ENCODE measurements around the gene ACTN2.

The ACTN2 gene

GRCh38 chr1:236774926-236775325 is 88.6 kb downstream of the ACTN2 start:
- peak; percentile 43 for DNase-seq (ENCODE audit: low read depth)

DNA sequence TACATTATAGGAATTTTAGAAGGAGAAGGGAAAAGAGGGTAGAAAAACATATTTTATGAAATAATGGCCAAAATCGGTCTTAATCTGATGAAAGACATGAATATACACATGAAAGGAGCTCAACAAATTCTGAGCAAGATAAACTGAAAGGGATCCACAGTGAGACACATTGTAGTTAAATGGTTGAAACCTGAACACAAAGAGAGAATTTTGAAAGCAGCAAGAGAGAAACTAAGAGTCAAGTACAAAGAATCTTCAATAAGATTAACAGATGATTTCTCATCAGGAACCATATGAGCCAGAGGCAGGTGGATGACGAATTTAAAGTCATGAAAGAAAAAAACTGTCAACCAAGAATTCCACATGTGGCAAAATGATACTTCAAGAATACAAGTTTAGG is 93.0 kb downstream of the ACTN2 start:
- DNase-seq (ENCODE audit: low read depth), result no peak

GRCh38 chr1:236785477-236785876 is 99.2 kb downstream of the ACTN2 start:
- no peak for DNase-seq (ENCODE audit: low read depth)

- no peak for DNase-seq (ENCODE audit: low read depth)
These were observed 100.2 kb downstream of the ACTN2 start for GRCh38 chr1:236786453-236786852.

- no peak for DNase-seq (ENCODE audit: low read depth)
These were observed 108.3 kb downstream of the ACTN2 start for GRCh38 chr1:236794585-236795034.

DNA sequence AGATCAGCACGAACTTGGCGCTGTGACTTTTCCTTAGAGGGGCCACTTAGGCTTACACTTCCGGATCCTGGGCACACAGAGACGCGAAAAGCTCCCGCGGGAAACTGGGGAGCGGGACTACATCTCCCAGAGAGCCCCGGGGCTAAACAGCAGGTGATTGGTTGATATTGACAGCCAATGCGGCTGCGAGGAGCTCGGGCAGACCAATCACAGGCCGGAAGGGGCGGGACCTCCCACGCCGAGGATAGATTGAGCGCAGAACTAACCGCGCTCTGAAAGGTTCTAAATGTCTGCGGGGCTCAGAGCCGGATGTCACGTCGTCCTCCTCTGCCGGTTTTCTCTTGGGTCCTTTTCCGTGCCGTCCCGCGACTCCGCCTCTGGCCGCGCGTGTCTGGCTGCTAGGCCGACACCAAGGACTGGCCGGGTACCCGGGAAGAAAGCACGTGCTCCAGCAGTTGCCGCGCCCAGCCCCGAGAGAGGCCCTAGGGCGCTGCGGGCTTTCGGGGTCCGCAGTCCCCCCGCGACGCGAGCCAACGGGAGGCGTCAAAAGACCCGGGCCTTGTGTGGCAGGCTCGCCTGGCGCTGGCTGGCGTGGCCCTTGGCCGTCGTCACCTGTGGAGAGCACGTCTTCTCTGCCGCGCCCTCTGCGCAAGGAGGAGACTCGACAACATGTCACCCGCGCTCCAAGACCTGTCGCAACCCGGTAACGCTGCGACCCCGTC is 108.9 kb downstream of the ACTN2 start, which contains the start of gene MTR:
Gene MTR (plus strand): TSS at position 258 of the 722 bp plus-strand sequence. CDS start 412 bp downstream, at position 670.
- DNase-seq (ENCODE audit: low read depth), result peak; percentile 97

DNA sequence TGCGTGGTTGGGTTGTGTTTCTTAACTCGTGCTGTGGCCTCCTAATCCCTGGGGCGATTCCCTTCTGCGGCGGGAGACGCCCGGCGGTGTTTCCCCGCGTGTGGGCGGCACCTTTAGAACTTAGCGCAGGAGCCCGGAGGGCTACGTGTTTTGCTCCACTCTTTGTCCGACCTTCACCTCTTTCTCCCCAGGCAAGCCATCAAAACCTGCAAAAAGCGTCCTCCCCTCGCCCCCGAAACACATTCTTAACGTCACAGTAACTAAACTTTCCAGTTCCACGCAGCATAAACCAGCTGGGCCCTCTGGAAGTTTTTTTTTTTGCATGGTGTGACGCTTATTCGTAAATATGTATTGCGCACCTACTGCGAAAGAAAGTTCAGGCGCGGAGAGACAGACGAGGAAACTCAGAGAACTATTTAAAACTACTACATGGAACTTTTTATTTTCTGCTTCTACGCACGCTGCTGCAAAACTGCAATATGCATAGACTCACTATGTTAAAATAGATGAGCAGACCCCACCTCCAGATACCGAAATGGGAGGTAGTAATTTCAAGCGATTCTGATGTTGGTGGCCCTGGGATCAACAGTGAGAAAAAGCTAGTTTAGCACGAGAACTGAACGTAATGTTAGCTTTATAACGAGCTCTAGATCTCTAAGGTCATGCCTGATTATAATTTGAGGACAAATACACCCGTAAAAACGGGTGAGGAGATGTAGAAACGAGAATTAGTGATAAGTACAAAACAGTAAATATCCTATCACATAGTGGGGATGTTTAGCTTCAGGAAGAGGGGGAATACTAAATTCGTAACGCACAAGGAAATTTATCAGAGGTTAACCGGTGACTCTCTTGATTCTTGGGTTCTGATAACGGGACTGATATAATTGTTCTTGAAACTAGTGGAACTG is 109.7 kb downstream of the ACTN2 start:
- DNase-seq (ENCODE audit: low read depth), result peak; percentile 76

DNA sequence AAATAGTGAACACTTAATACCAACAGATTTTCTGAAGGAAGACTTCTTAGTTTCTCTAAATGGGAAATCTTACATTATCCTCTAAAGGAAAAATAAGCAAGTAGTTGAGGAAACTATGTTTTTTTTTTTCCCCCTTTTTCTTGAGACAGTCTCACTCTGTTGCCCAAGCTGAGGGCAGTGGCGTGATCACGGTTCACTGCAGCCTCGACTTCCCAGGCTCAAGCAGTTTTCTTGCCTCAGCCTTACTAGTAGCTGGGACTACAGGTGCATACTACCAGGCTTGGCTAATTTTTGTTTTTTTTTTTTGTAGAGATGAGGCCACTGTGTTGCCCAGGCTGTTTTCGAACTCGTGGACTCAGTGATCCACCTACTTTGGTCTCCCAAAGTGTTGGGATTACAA is 112.7 kb downstream of the ACTN2 start:
- DNase-seq (ENCODE audit: low read depth), result no peak

DNA sequence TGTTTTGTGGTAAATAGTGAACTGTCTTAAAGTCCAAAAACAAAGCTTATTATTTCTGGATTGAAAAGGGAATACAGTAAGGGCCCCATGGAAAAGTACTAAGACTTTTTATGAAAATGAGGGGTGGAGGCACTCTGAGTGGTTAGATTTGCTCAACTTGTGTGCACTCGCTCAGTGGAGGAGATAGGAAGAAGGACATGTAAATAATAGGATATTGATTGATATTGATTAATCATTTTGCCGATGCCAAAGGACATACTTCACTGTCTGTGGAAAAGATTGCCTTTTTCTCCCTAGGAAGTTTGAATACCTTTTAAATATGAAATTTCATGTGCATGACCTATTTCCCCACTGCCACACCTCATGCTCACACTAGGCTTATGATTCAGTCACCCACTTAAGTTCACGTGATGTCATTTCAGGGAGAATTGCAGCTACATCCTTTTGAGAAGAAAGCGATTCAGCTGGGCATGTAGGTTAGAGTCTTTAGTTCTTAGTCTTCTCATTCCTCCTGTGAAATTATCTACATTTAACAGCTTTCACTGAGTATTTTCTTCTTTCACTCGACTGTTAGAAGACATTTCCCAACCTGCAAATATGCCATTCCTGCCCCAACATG is 113.8 kb downstream of the ACTN2 start:
- peak; percentile 55 for DNase-seq (ENCODE audit: low read depth)

DNA sequence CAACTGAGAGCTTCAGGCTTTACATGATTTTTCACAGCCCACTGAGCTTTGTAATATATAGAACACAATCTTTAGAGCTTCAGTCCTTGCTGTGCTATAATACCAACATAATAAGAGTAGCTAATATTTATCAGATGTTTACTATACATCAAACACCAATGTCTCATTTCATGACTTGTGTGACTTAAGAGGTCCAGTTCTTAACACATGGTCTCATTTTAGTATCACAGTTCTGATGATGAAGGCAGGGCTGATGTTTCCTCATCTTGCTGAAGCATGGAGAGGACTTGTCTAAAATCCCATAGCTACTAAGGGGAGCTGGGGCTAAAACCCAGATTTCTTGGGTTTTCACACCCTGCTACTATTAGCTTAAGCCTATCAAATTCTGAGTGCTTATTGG is 114.3 kb downstream of the ACTN2 start:
- DNase-seq (ENCODE audit: low read depth), result no peak

DNA sequence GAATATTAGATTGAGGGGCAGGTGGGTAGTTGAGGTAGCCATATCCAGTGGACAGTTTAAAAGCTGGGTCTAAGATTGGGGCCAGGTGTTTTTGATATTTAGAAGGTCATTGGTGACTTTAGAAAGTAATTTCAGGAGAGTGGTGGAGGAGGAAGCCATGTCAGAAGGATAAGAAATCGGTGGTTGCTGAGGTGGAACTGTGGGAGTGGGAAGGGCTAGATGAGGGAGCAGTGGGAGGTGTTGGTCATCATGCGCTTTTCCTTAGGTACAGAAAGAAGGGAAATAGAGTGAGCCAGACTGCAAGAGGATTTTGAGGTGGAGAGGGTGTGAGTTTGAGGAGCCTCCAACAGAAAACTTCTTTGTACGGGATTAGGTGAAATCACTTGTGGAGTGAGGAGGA is 116.0 kb downstream of the ACTN2 start:
- DNase-seq (ENCODE audit: low read depth), result no peak

- no peak for DNase-seq (ENCODE audit: low read depth)
These were observed 120.3 kb downstream of the ACTN2 start for GRCh38 chr1:236806634-236807033.

DNA sequence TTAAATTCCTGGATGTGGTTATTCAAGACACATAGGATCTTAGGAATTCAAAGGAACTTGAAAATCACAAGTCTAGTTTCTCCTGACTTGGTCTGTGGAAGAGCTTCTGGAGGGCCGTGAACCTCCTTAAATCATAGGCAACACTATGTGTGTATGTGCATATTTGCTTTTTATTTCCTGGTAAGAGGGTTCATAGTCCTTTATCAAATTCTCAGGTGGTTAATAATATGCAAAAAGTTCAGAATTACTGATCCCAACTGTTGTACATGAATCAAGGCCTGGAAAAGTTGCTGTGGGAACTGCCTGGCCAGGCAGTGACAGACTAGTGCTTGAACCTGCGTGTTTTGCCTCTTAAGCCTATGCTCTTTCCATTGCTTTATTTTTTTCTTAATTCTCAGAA is 121.7 kb downstream of the ACTN2 start:
- no peak for DNase-seq (ENCODE audit: low read depth)

DNA sequence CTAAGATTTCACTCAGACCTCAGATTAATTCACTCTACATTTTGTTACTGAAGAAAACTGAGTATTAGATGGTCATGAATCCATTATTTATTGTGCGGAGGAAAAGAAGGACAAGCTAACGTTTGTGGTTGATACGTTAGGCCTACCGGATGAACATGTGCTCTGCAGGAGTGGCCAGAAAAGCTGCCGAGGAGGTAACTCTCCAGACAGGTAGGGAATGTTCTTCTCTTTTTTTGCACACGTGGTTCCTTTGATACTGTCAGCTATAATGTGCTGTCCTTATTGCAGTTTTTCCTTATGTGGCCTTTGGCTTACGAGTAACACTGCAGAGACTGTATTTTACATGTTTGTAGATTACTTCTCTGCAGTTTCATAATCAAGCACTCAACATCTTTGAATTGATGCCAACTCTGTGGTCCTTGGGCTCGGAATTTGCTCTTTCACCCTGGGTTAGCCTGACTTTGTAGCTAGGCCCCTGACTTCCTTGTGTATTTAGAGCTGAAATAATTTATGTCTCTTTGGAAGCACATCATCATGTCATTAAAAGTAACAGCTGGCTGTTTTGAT is 122.3 kb downstream of the ACTN2 start:
- peak; percentile 70 for DNase-seq (ENCODE audit: low read depth)

DNA sequence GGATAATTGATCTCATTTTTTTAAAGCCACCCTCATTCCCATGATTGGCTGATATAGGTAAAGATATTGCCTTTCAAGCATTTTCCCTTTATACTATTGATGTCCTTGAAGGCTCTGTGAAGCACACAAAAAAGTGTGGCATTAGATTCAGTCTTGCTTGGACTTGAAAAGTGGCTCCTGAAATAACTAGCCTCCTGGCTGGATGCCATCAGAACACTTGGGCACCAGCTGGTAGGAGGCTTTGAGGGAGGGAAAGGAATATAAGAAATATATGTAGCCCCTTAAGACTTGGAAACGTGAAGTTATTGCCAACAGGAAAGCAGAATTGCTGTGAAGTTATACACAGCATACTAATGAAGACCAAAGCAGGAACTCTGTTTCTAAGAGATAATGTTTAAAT is 122.8 kb downstream of the ACTN2 start:
- DNase-seq (ENCODE audit: low read depth), result peak; percentile 4

GRCh38 chr1:236810018-236810417 is 123.7 kb downstream of the ACTN2 start:
- peak; percentile 8 for DNase-seq (ENCODE audit: low read depth)

- DNase-seq (ENCODE audit: low read depth), result no peak
These were observed 126.2 kb downstream of the ACTN2 start for GRCh38 chr1:236812334-236813030.

Measured in iris pigment epithelial cell (primary cell).